Muscle of leg (tissue), 11 donors: ENCODE measurements around the gene MAP3K5. TPM values are rescaled to one million over a fixed set of nuclear protein-coding genes. Genes with fewer than 3 reads are reported as not detected.

ENCODE experiments used
- DNase-seq: peaks from one replicate; pipeline ENCODE4 v3.0.0; 2013
- H3K27ac ChIP-seq: one replicate; pipeline ENCODE4 v1.5.1; 2013; ENCODE audit warnings: mild to moderate bottlenecking, low read length, control low read depth
- H3K27me3 ChIP-seq: one replicate; pipeline ENCODE4 v1.6.1; 2013; ENCODE audit warnings: low read length; ENCODE audit not compliant: control insufficient read depth, insufficient read depth
- H3K36me3 ChIP-seq: one replicate; pipeline ENCODE4 v1.6.1; 2013; ENCODE audit warnings: low read length; ENCODE audit not compliant: control insufficient read depth, insufficient read depth
- H3K4me1 ChIP-seq: one replicate; pipeline ENCODE4 v1.6.1; 2013; ENCODE audit warnings: low read length; ENCODE audit not compliant: control insufficient read depth, insufficient read depth
- H3K4me3 ChIP-seq: one replicate; pipeline ENCODE4 v1.5.1; 2013; ENCODE audit warnings: low read length, control low read depth
- H3K9me3 ChIP-seq: replicated peaks from 2 replicates; pipeline ENCODE4 v1.6.1; 2013; ENCODE audit warnings: low read depth, low read length; ENCODE audit not compliant: control insufficient read depth
- WGBS: methylation state at CpG from one replicate; pipeline ENCODE4 v1.1.5; 2013; ENCODE audit warnings: missing lambda C conversion rate; ENCODE audit not compliant: insufficient coverage; 5-methylcytosine and 5-hydroxymethylcytosine counted together
- polyA plus RNA-seq, 8 donors: library from polyadenylated mRNA; unstranded; fragments of 120-200 nt; gene quantifications; one replicate each; pipeline versions ENCODE4 v1.2.1 to v1.2.3, GENCODE V29; 2013; ENCODE audit warnings: inconsistent platforms in 1 of 8, low replicate concordance in 1 of 8; ENCODE audit not compliant: insufficient read length in 8 of 8, insufficient read depth in 1 of 8
- total RNA-seq: library from RNA; stranded (reverse); fragments of 120-200 nt; gene quantifications from one replicate; pipeline ENCODE4 v1.2.4, GENCODE V29; 2013

MAP3K5 gene
- total and polyA plus RNA-seq, 9 donors: 1.6 to 3.3 (median 2.1) TPM

- H3K27me3 ChIP-seq: no peaks in the 10 kb centered on the region
- no peaks in the 10 kb centered on the region for H3K9me3 ChIP-seq
- no peaks in the 10 kb centered on the region for H3K36me3 ChIP-seq
- DNase-seq: no peak
- H3K4me1 ChIP-seq: no peaks in the 10 kb centered on the region
- no CpG with 5 or more reads among the region's 6 CpGs for WGBS
- H3K4me3 ChIP-seq: no peak overlapping the region
- no peak overlapping the region for H3K27ac ChIP-seq
Observed at GRCh38 chr6:136612666-136613389, 179.4 kb downstream of the MAP3K5 start.

GRCh38 chr6:136611746-136612145 lies 180.5 kb downstream of the MAP3K5 start:
- no peaks in the 10 kb centered on the region for H3K9me3 ChIP-seq
- DNase-seq: no peak
- H3K4me1 ChIP-seq: no peaks in the 10 kb centered on the region
- H3K27me3 ChIP-seq: no peaks in the 10 kb centered on the region
- H3K36me3 ChIP-seq: no peaks in the 10 kb centered on the region
- WGBS: 100% methylated on average over 1 of the region's 1 CpG
- H3K27ac ChIP-seq: no peak overlapping the region
- H3K4me3 ChIP-seq: no peak overlapping the region

GRCh38 chr6:136611133-136611532 lies 181.1 kb downstream of the MAP3K5 start:
- no CpG with 5 or more reads among the region's 2 CpGs for WGBS
- Histone ChIP-seq H3K36me3 (no peaks in the 10 kb centered on the region), H3K4me3 (no peak overlapping the region), H3K4me1 (no peaks in the 10 kb centered on the region), H3K27me3 (no peaks in the 10 kb centered on the region), H3K27ac (no peak overlapping the region), H3K9me3 (no peaks in the 10 kb centered on the region)
- no peak for DNase-seq

- Histone ChIP-seq H3K27me3 (no peaks in the 10 kb centered on the region), H3K4me1 (no peaks in the 10 kb centered on the region), H3K9me3 (no peaks in the 10 kb centered on the region), H3K4me3 (no peak overlapping the region), H3K36me3 (no peaks in the 10 kb centered on the region), H3K27ac (no peak overlapping the region)
- 85% methylated on average over 1 of the region's 4 CpGs for WGBS
- peak; percentile 53 for DNase-seq
Observed at GRCh38 chr6:136609873-136610706, 182.2 kb downstream of the MAP3K5 start.

GRCh38 chr6:136608991-136609390 lies 183.3 kb downstream of the MAP3K5 start:
- DNase-seq: peak; percentile 40
- Histone ChIP-seq H3K4me1 (no peaks in the 10 kb centered on the region), H3K4me3 (no peak overlapping the region), H3K27me3 (no peaks in the 10 kb centered on the region), H3K27ac (no peak overlapping the region), H3K36me3 (no peaks in the 10 kb centered on the region), H3K9me3 (no peaks in the 10 kb centered on the region)
- 92% methylated on average over 2 of the region's 3 CpGs for WGBS

GRCh38 chr6:136607932-136608772 lies 184.1 kb downstream of the MAP3K5 start:
- Histone ChIP-seq H3K4me1 (no peaks in the 10 kb centered on the region), H3K9me3 (no peaks in the 10 kb centered on the region), H3K27me3 (no peaks in the 10 kb centered on the region), H3K36me3 (no peaks in the 10 kb centered on the region), H3K27ac (no peak overlapping the region), H3K4me3 (no peak overlapping the region)
- DNase-seq: peak; percentile 28
- 60% methylated on average over 10 of the region's 12 CpGs for WGBS

- H3K36me3 ChIP-seq: no peaks in the 10 kb centered on the region
- no CpG with 5 or more reads among the region's 3 CpGs for WGBS
Observed at GRCh38 chr6:136607204-136607931, 184.9 kb downstream of the MAP3K5 start.

GRCh38 chr6:136604928-136605510 lies 187.3 kb downstream of the MAP3K5 start:
- H3K4me3 ChIP-seq: no peak overlapping the region
- no peaks in the 10 kb centered on the region for H3K4me1 ChIP-seq
- no peak overlapping the region for H3K27ac ChIP-seq
- no peaks in the 10 kb centered on the region for H3K36me3 ChIP-seq
- H3K27me3 ChIP-seq: no peaks in the 10 kb centered on the region
- H3K9me3 ChIP-seq: no peaks in the 10 kb centered on the region
- 40% methylated on average over 1 of the region's 5 CpGs for WGBS
- no peak for DNase-seq

More at GRCh38 chr6:136607204-136607931, 184.9 kb downstream of the MAP3K5 start:
- H3K4me1 ChIP-seq: no peaks in the 10 kb centered on the region
- no peaks in the 10 kb centered on the region for H3K9me3 ChIP-seq
- H3K27me3 ChIP-seq: no peaks in the 10 kb centered on the region
- no peak overlapping the region for H3K27ac ChIP-seq
- no peak overlapping the region for H3K4me3 ChIP-seq
- DNase-seq: no peak

GRCh38 chr6:136604328-136604825 lies 187.9 kb downstream of the MAP3K5 start:
- Histone ChIP-seq H3K9me3 (no peaks in the 10 kb centered on the region), H3K4me1 (no peaks in the 10 kb centered on the region), H3K4me3 (no peak overlapping the region), H3K27ac (no peak overlapping the region), H3K36me3 (no peaks in the 10 kb centered on the region), H3K27me3 (no peaks in the 10 kb centered on the region)
- peak; percentile 46 for DNase-seq
- WGBS: 29% methylated on average over 1 of the region's 1 CpG
